HG03442 (cell line): ENCODE data around the gene TUBD1.
"Not testable (repeated sequence)": the region's sequence is repeated elsewhere in the genome, so short reads cannot be mapped to it uniquely, and the experiment has no call there.

Source experiments
- ATAC-seq: cut with Tn5 transposase; IDR thresholded peaks from one replicate; pipeline ENCODE4 v1.9.1; 2021; ENCODE audit warnings: mild to moderate bottlenecking, moderate library complexity; ENCODE audit not compliant: unreplicated experiment

Gene TUBD1

DNA sequence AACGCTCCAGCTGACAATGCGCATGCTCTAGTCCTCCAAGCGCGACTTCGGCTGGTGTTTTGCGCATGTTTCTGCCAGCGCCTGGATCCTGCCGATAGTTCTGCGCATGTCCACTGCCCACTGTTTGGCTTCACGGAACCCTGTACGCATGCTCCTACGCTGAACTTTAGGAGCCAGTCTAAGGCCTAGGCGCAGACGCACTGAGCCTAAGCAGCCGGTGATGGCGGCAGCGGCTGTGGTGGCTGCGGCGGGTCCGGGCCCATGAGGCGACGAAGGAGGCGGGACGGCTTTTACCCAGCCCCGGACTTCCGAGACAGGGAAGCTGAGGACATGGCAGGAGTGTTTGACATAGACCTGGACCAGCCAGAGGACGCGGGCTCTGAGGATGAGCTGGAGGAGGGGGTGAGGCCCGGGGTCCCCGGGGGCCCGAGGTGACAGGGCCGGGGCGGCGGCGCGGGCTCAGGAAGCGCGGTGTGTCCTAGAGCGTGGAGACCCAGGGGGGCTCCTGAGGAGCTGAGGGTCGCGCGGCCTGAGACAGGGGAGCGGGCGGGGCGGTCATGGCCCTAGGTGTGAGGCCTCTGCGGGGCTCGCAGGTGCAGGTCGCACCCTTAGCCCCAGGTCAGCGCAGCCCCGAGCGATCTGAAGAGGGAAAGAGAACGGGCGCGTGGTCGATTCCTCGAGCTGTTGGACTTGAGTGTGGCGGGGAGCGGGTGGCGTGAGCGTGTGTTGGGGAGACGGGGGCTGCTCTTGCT, at the start of gene TUBD1, which contains the start of gene RPS6KB1:
TUBD1 (minus strand) TSS at position 20 of the 752 bp plus-strand sequence. CDS start 1,941 bp downstream, outside the sequence.
RPS6KB1 (plus strand) TSS at position 198 of the 752 bp plus-strand sequence; CDS start at position 262, 64 bp downstream.
- peak; percentile 86 for ATAC-seq

DNA sequence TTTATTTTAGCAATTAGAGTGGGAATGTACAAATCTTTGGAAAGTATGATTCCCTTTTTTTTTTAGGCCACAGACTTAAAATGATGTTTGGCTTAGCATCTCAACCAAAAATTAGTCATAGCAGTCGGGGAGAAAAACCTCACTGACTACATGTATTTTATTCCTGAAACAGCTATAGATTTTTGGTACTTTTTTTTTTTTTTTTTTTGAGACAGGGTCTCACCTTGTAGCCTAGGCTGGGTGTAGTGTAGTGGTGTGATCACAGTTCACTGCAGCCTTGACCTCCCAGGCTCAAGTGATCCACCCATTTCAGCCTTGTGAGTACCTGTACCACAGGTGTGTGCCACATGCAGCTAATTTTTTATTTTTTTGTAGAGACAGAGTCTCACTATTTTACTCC, 48.4 kb upstream of the TUBD1 start:
- ATAC-seq, result no peak

- ATAC-seq, result not testable (repeated sequence)
Measured at GRCh38 chr17:59940697-59941096, 48.0 kb upstream of the TUBD1 start.

- ATAC-seq, result not testable (repeated sequence)
Measured at GRCh38 chr17:59933317-59933716, 40.6 kb upstream of the TUBD1 start.

DNA sequence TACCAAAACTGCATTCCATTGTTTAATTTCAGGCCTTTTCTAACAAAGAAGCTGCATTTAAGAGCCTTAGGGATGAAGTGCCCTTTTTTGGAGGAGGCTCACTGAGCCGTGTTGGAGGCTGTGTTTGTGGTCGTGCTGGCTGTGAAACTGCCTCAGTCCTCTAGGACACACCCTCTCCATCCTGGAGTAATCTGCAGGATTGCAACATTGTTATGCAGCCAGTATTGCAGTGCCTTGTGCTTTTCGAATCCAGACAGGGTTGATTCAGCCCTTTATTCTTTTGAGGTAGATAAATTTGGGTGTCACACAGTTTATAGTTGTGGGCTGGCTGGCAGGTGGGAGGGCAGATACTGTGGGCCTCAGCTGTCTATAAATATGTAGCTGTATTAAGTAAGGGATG, 38.0 kb upstream of the TUBD1 start:
- ATAC-seq, result not testable (repeated sequence)

- not testable (repeated sequence) for ATAC-seq
Measured at GRCh38 chr17:59930121-59930520, 37.4 kb upstream of the TUBD1 start.

DNA sequence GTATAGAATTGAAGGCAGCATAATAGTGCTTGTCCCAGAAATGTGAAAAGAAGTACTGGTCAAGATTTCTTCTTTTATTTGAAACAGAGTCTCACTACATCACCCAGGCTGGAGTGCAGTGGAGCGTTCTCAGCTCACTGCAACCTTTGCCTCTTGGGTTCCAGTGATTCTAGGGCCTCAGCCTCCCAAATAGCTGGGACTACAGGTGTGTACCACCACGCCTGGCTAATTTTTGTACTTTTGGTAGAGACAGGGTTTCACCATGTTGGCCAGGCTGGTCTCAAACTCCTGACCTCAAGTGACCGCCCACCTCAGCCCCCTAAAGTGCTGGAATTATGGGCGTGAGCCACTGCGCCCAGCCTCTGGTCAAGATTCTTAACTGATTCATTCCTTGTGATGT, 27.9 kb upstream of the TUBD1 start:
- not testable (repeated sequence) for ATAC-seq

DNA sequence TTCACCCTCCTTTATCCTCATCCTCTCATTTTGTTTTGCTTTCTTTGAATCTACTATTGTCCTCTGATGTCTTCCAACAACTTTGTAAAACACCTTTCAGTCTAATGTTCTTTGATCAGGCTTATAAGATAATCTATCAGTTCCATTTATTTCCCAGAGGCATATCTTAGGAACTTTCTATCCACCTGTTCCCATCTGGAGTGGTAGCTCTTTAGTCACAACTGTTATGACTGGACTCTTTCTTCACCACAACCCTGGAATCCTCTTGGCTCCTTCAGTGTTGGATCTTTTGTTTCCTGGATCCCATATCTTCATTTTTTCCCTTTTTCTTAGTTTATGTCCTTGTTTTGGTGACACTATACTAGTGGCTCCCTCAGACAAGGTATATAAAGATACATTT, 23.7 kb upstream of the TUBD1 start:
- ATAC-seq, result no peak

- no peak for ATAC-seq
Measured at GRCh38 chr17:59914274-59914854, 21.6 kb upstream of the TUBD1 start.

DNA sequence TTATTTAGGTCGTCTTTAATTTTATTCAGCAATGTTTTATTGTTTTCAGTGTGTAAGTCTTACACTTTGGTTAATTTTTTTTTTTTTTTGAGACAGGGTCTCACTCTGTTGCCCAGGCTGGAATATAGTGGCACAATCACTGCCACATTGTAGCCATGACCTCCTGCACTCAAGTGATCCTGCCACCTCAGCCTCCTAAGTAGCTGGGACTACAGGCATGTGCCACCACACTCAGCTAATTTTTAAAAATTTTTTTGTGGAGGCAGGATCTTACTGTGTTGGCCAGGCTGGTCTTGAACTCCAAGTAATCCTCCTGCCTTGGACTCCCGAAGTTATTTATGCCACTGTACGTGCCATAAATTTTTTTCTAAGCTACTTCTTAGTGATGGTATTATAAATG, 14.7 kb upstream of the TUBD1 start:
- no peak for ATAC-seq

DNA sequence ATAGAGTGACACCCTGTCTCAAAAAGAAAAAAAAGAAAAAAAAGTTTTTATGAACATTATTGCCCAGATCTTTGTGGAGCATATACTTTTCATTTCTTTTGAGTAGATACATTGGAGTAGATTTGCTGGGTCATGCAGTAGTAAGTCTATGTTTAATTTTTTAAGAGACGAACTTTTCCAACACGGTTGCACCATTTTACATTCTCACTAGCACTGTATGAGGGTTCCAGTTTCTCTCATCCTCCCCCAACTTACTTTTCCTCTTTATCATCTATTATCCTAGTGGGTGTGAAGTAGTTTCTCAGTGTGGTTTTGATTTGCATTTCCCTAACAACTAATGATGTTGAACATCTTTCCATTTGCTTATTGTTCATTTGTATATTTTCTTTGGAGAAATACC, 10.7 kb upstream of the TUBD1 start:
- no peak for ATAC-seq

DNA sequence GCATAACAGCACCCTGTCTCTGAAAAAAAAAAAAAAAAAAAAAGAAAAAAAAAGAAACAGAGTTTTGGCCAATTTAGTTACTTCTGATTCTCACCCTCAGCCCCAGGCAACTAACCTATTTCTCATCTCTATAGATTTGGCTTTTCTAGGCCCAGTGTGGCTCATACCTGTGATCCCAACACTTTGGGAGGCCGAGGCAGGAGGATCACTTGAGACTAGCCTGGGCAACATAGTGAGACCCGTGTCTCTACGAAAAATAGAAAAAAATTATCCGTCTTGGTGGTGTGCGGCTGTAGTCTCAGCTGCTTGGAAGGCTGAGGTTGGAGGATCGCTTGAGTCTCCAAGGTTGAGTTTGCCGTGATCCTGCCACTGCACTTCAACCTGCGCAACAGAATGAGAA, 8.9 kb upstream of the TUBD1 start:
- no peak for ATAC-seq

- no peak for ATAC-seq
Measured at GRCh38 chr17:59899099-59899498, 6.4 kb upstream of the TUBD1 start.

DNA sequence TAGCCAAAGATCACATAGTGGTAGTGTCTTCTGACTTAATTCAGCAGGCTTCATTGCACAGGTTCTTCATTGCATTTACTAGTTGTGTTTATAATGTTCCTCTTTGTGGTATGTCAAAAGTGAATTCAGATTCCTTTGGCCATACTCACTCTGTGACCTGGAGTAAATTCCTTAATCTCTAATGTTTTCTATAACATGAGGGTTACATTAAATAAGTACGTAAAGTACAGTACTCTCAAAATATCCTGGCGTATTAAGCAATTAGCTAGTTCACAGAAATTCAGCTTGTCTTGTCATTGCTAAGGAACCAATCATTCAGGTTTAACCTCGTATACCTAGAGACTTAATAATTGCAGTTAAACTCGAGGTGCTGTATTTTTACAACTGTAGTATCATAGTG, 4.3 kb upstream of the TUBD1 start:
- no peak for ATAC-seq

DNA sequence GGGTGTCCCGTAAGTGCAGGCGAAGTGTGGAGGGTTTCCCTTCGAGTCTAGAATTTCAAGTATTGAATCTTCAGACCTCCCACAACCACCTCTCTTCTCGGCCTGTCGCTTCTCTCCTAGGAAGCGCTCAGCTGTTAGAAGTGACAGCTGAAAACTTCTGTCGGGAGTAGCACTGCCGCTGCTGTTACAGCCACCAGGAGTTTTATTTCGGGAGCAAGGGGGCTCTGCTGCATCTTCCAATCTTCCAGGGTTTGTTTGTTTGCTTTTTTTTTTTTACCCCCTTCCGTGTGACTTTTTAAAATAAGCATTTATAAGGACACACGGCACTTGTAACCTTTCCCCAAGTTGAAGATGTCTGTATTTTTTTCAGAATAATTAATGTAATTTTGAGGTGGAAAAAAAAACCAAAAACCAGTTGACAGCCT, 945 bp upstream of the TUBD1 start:
- peak; percentile 9 for ATAC-seq

DNA sequence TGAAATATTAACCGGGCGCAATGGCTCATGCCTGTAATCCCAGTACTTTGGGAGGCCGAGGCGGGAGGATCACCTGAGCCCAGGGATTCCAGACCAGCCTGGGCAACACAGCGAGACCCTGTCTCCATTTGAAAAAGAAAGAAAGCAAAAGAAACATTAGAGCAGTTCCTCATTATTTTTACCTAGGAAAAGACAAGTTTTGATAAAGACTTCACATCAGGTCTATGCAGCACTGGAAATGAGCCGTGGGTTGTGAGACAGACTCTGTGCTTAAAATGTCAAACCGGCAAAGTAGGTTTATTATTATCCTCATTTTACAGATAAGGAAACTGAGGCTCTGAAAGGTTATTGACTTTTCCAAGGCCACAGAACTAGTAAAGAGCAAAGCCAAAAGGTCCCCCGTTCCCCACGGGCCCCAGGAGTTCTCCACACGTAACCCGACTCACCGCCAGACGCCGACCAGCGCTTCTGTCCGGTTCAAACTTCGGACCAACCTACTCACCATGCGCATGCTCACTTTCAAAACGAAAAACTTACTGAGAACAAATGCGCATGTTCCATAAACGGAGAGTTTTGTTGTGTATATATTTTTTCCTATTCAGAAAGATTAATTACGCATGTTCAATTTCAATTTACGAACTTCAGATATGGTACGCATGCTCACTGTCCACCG, 356 bp downstream of the TUBD1 start:
- peak; percentile 51 for ATAC-seq

DNA sequence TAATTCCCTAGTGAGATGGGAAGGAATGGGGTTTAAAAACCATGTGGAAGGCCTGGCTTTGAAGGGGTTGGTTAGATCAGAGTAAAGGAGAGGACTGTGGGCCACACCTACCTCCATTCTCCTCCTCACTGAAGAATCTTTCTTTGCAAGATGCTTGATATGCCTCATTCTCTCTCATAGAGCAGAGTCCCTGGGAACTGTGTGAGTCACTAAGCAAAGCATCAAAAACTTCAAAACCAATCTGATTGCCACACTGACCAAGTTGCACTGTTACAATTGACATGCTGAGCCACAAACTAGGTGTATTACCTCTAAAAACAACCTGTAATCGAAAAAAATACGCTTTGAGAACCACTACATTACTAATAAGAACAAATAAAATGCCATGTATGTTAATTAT, 2.0 kb downstream of the TUBD1 start:
- ATAC-seq, result no peak

- no peak for ATAC-seq
Measured at GRCh38 chr17:59888145-59888750, 4.5 kb downstream of the TUBD1 start.

GRCh38 chr17:59884861-59885260, 7.9 kb downstream of the TUBD1 start:
- ATAC-seq, result no peak

- ATAC-seq, result no peak
Measured at GRCh38 chr17:59878624-59879023, 14.1 kb downstream of the TUBD1 start.

DNA sequence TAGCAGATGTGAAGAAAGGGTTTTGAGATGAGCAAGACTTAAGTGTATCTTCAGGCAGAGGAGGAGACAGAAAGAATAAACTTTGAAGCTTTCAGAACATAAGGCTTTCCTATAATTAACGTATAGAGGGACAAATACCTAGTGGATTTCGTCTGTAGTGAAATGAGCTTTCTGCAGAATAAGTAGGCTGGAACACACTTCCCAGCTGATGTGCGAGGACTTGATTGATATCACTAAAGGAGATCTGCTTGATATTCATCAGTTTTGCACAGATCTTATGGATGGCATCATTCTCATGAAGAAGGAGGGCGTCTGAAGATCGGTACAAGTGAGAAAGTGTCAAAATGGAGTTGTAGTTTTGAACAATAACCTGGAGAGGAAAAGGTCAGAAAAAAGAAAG, 14.8 kb downstream of the TUBD1 start:
- no peak for ATAC-seq
